Stimulated activated CD8-positive, alpha-beta memory T cell treated with anti-CD3 and anti-CD28 coated beads, Interleukin-2, amount 100 ng/mL, for 1 hour (primary cell): ENCODE results near the gene KIAA2012.
"Not testable (repeated sequence)": the region's sequence is repeated elsewhere in the genome, so short reads cannot be mapped to it uniquely, and the experiment has no call there.

Experiments used
- DNase-seq, 2 donors: peaks; one replicate each; pipeline ENCODE4 v3.0.0-alpha.2; 2020; ENCODE audit warnings: low read depth in 2 of 2

The KIAA2012 gene

GRCh38 chr2:202196727-202197126, 123.7 kb downstream of the KIAA2012 start:
- DNase-seq, result no peak

GRCh38 chr2:202201220-202202160, 128.4 kb downstream of the KIAA2012 start:
- no peak for DNase-seq

GRCh38 chr2:202203348-202203747, 130.3 kb downstream of the KIAA2012 start:
- no peak for DNase-seq

- no peak for DNase-seq
Observed at GRCh38 chr2:202204855-202205254, 131.8 kb downstream of the KIAA2012 start.

GRCh38 chr2:202208526-202208925, 135.5 kb downstream of the KIAA2012 start:
- DNase-seq, result no peak

GRCh38 chr2:202215179-202215578, 142.1 kb downstream of the KIAA2012 start:
- no peak for DNase-seq

GRCh38 chr2:202221873-202222272, 148.8 kb downstream of the KIAA2012 start:
- DNase-seq, result no peak

GRCh38 chr2:202237787-202238233, 164.8 kb downstream of the KIAA2012 start:
- no peak for DNase-seq

- peak; percentile 74 to 82 for DNase-seq
Observed at GRCh38 chr2:202238234-202239197, 165.5 kb downstream of the KIAA2012 start, which contains the start of gene SUMO1. Gene SUMO1 (minus strand): TSS chr2:202238597. CDS start chr2:202238451, 146 bp downstream.

GRCh38 chr2:202247710-202248109, 174.7 kb downstream of the KIAA2012 start:
- DNase-seq, result not testable (repeated sequence)

GRCh38 chr2:202249521-202250253, 176.6 kb downstream of the KIAA2012 start:
- no peak for DNase-seq

- DNase-seq, result no peak
Observed at GRCh38 chr2:202251494-202251893, 178.4 kb downstream of the KIAA2012 start.
